DND-41 (cell line): ENCODE results near the gene KLHL18.
"Not testable (repeated sequence)": the region's sequence is repeated elsewhere in the genome, so short reads cannot be mapped to it uniquely, and the experiment has no call there.

Source experiments
- ATAC-seq: fragments of 200-7000 bp; cut with Tn5 transposase; 3 replicates; pipeline ENCODE4 v1.9.1; 2021; ENCODE audit warnings: low read depth; ENCODE audit not compliant: insufficient read depth
- DNase-seq: peaks from one replicate; pipeline ENCODE4 v3.0.0-alpha.2; 2020
- H2AFZ ChIP-seq: 2 replicates; pipeline ENCODE4 v1.6.0; 2012; ENCODE audit warnings: low read depth, low read length
- H3K27ac ChIP-seq: 2 replicates; pipeline ENCODE4 v1.5.1; 2012; ENCODE audit warnings: low read length, inconsistent platforms
- H3K27me3 ChIP-seq: fragments of 200-600 bp; sonication (generic); 2 replicates; pipeline ENCODE4 v1.6.0; 2012; ENCODE audit warnings: low read length, mild to moderate bottlenecking, inconsistent platforms; ENCODE audit not compliant: insufficient read depth, poor library complexity
- H3K36me3 ChIP-seq: 2 replicates; pipeline ENCODE4 v1.5.1; 2012; ENCODE audit warnings: low read length, inconsistent platforms; ENCODE audit not compliant: insufficient read depth
- H3K4me1 ChIP-seq: 2 replicates; pipeline ENCODE4 v1.5.1; 2012; ENCODE audit warnings: mild to moderate bottlenecking, low read length; ENCODE audit not compliant: insufficient read depth
- H3K4me2 ChIP-seq: 2 replicates; pipeline ENCODE4 v1.6.0; 2012; ENCODE audit warnings: mild to moderate bottlenecking, moderate library complexity, low read length, inconsistent platforms; ENCODE audit not compliant: insufficient read depth
- H3K4me3 ChIP-seq, 2 experiments: fragments of 200-600 bp in 1 of 2; shearing (Covaris generic) in 1 of 2; 2 replicates each; pipeline ENCODE4 v1.5.1; 2012 to 2016; ENCODE audit warnings: inconsistent platforms in 2 of 2, low read length in 2 of 2, mild to moderate bottlenecking in 2 of 2, low read depth in 1 of 2, moderate library complexity in 1 of 2
- H3K79me2 ChIP-seq: 2 replicates; pipeline ENCODE4 v1.6.0; 2012; ENCODE audit warnings: low read length, inconsistent platforms; ENCODE audit not compliant: insufficient read depth
- H3K9ac ChIP-seq: 2 replicates; pipeline ENCODE4 v1.6.0; 2012; ENCODE audit warnings: low read depth, mild to moderate bottlenecking, inconsistent platforms, low read length, moderate library complexity
- H3K9me3 ChIP-seq: 2 replicates; pipeline ENCODE4 v1.5.1; 2012; ENCODE audit warnings: low read length, moderate library complexity, mild to moderate bottlenecking, inconsistent platforms; ENCODE audit not compliant: insufficient read depth, severe bottlenecking
- H4K20me1 ChIP-seq: 2 replicates; pipeline ENCODE4 v1.6.0; 2012; ENCODE audit warnings: low read length; ENCODE audit not compliant: insufficient read depth
- EZH2 ChIP-seq: IDR thresholded peaks from 3 replicates; pipeline ENCODE4 v1.6.1; 2012; ENCODE audit warnings: borderline replicate concordance, low read depth, mild to moderate bottlenecking, moderate library complexity, low read length, inconsistent platforms; ENCODE audit not compliant: severe bottlenecking
- TF ChIP-seq, protein P1 (sequence below): IDR thresholded peaks from 2 replicates; pipeline ENCODE4 v1.5.1; 2012; ENCODE audit warnings: borderline replicate concordance, low read length, moderate library complexity, mild to moderate bottlenecking; ENCODE audit not compliant: poor library complexity, severe bottlenecking; ENCODE audit errors: extremely low read depth

Gene KLHL18

DNA sequence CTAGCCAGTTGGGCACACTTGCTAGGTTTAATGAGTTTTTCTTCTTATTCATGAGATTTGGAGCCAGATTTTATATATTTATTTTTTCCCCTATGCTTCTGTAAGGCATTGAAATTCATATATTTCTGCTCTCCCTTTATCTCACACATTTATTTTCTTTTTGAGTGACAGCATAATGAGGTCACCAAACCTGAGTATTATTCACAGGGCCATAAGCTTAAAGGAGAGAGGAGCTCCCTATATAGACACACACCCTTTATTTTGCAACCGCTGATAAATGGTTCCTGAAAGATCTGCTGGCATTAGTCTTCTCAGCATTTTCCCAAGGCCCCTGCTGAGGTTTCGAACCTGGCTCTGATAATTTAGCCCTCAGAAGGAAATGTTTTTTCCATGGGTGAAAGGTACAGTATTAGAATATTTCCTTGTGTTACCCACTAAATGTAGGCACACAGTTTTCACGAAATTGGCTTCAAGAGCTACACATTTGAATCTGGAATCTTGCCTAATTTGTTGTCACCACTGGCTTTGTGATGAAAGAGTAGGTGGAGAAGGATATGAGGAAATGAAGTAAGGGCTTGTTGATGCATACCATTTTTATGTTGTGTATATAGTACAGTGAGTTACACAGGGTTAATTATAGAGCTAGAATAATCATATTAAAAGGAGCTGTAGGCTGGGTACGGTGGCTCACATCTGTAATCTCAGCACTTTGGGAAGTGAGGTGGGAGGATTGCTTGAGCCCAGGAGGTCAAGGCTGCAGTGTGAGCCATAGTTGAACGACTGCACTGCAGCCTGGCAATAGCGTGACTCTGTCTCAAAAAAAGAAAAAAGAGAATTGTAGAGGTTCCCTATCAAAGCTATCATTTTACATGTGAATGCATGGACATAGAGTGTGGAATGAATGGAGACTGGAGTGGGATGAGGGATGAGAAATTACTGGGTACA lies 6.5 kb downstream of the KLHL18 start:
- Histone ChIP-seq H4K20me1 (peaks cover 5% of the 10 kb centered on the region; the same call in 1 of the 2 replicates), H3K4me3 (no peak overlapping the region), H3K27me3 (no peaks in the 10 kb centered on the region), H2AFZ (no peak overlapping the region), H3K4me1 (peaks cover 18% of the 10 kb centered on the region), H3K9me3 (no peaks in the 10 kb centered on the region), H3K4me2 (no peak overlapping the region), H3K36me3 (peaks cover 30% of the 10 kb centered on the region), H3K27ac (no peak overlapping the region), H3K9ac (no peak overlapping the region), H3K79me2 (peaks cover 80% of the 10 kb centered on the region)
- TF ChIP-seq EZH2: no peak
- TF ChIP-seq, protein P1, sequence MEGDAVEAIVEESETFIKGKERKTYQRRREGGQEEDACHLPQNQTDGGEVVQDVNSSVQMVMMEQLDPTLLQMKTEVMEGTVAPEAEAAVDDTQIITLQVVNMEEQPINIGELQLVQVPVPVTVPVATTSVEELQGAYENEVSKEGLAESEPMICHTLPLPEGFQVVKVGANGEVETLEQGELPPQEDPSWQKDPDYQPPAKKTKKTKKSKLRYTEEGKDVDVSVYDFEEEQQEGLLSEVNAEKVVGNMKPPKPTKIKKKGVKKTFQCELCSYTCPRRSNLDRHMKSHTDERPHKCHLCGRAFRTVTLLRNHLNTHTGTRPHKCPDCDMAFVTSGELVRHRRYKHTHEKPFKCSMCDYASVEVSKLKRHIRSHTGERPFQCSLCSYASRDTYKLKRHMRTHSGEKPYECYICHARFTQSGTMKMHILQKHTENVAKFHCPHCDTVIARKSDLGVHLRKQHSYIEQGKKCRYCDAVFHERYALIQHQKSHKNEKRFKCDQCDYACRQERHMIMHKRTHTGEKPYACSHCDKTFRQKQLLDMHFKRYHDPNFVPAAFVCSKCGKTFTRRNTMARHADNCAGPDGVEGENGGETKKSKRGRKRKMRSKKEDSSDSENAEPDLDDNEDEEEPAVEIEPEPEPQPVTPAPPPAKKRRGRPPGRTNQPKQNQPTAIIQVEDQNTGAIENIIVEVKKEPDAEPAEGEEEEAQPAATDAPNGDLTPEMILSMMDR: no peak
- ATAC-seq (no peak), DNase-seq (no peak)

DNA sequence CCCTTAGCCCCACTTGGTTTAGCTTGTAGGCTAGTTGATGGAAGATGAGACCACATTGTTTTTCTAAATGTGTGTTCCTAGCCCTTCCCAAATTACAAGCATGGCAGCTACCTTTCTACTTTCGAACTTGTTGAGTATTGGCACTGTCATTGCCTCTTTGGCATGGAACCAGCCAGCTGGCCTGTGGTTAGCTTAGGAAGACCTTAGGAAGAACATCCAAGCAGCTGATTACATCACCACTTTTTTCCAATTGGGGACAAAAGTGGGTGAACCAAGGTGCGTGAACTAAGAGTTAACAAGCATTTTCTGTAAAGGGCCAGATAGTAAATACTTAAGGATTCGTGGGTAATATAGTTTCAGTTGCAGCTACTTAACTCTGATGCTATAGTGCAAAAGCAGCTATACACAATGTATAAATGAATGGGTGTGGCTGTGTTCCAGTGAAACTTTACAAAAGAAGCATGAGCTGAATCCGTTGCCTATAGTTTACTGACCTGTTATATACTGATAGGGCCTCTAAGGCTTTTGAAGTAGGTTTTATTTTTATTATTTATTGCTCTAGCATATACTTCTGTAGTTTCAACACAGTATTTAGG lies 8.5 kb downstream of the KLHL18 start:
- ATAC-seq (no peak), DNase-seq (no peak)
- Histone ChIP-seq H3K9ac (no peak overlapping the region), H3K4me2 (no peak overlapping the region), H3K9me3 (no peaks in the 10 kb centered on the region), H3K4me3 (no peak overlapping the region), H3K79me2 (peaks cover 74% of the 10 kb centered on the region), H3K36me3 (peaks cover 28% of the 10 kb centered on the region), H3K27ac (no peak overlapping the region), H2AFZ (no peak overlapping the region), H3K4me1 (0 out of 2 replicates have a peak, but pooled peaks cover 4% of the 10 kb centered on the region), H3K27me3 (no peaks in the 10 kb centered on the region), H4K20me1 (peaks cover 16% of the 10 kb centered on the region; the same call in 1 of the 2 replicates)
- TF ChIP-seq, protein P1: no peak
- no peak for TF ChIP-seq EZH2

DNA sequence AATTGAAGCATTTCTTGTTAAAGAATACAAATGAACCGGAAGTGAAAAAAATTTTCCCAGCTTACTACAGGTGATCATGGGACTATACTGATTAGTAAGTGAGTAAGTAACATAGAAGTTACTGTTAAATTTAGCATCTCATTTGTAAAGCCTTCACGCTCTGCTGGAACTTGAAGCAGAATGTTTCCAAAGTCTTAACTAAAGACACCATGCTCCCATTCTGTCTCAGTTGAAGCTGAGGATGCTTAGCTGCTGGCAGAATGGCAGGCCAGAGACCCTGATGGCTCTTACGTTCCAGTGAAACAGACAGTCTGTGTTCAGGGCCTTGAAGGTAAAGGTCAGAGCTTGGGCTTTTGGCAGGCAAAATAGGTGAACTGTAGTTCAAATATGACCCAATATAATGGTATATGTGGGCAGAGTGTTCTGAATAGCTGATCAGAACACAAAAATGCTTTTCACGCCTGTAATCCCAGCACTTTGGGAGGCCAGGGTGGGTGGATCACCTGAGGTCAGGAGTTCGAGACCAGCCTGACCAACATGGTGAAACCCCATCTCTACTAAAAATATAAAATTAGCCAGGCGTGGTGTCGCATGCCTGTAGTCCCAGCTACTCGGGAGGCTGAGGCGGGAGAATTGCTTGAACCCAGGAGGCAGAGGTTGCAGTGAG lies 9.1 kb downstream of the KLHL18 start:
- H3K27ac ChIP-seq, H3K4me2 ChIP-seq: not testable (repeated sequence)
- H3K79me2 ChIP-seq: peaks cover 74% of the 10 kb centered on the region

DNA sequence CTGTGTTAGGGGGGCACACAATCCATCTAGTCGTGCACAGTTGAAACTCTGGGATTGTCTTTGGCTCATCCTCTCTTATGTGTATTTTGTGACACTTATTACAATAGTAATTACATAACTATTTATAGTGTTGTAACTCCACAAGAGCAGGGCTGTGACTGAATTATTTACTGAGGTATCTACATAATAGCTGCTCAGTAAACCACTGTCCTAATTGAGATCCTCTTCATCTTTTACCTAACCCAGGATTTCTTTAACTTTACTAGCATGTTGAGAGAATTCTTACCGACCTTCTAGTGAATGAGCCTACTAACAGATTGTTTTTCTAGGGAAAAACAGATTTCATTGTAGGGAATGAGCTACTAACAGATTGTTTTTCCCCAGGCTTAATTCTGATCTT lies 11.1 kb downstream of the KLHL18 start:
- no peak for DNase-seq
- H3K4me1 ChIP-seq: no peaks in the 10 kb centered on the region
- TF ChIP-seq, protein P1: no peak
- TF ChIP-seq EZH2: no peak
- H2AFZ ChIP-seq: no peak overlapping the region
- no peaks in the 10 kb centered on the region for H3K9me3 ChIP-seq
- H3K36me3 ChIP-seq: peaks cover 11% of the 10 kb centered on the region
- peaks cover 16% of the 10 kb centered on the region; the same call in 1 of the 2 replicates for H4K20me1 ChIP-seq
- H3K4me3 ChIP-seq: no peak overlapping the region
- no peak for ATAC-seq
- H3K27me3 ChIP-seq: no peaks in the 10 kb centered on the region
- no peak overlapping the region for H3K27ac ChIP-seq
- H3K79me2 ChIP-seq: peaks cover 66% of the 10 kb centered on the region
- no peak overlapping the region for H3K9ac ChIP-seq
- no peak overlapping the region for H3K4me2 ChIP-seq

More for the DNA sequence above, 9.1 kb downstream of the KLHL18 start:
- not testable (repeated sequence) for H3K27me3 ChIP-seq, H3K9ac ChIP-seq, DNase-seq, ATAC-seq, H3K4me3 ChIP-seq, H2AFZ ChIP-seq, H3K9me3 ChIP-seq, H3K4me1 ChIP-seq
- H3K36me3 ChIP-seq: peaks cover 22% of the 10 kb centered on the region
- H4K20me1 ChIP-seq: peaks cover 16% of the 10 kb centered on the region; the same call in 1 of the 2 replicates
